ENCODE data around the gene MRS2.

Gene MRS2, protein sequence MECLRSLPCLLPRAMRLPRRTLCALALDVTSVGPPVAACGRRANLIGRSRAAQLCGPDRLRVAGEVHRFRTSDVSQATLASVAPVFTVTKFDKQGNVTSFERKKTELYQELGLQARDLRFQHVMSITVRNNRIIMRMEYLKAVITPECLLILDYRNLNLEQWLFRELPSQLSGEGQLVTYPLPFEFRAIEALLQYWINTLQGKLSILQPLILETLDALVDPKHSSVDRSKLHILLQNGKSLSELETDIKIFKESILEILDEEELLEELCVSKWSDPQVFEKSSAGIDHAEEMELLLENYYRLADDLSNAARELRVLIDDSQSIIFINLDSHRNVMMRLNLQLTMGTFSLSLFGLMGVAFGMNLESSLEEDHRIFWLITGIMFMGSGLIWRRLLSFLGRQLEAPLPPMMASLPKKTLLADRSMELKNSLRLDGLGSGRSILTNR

DNA sequence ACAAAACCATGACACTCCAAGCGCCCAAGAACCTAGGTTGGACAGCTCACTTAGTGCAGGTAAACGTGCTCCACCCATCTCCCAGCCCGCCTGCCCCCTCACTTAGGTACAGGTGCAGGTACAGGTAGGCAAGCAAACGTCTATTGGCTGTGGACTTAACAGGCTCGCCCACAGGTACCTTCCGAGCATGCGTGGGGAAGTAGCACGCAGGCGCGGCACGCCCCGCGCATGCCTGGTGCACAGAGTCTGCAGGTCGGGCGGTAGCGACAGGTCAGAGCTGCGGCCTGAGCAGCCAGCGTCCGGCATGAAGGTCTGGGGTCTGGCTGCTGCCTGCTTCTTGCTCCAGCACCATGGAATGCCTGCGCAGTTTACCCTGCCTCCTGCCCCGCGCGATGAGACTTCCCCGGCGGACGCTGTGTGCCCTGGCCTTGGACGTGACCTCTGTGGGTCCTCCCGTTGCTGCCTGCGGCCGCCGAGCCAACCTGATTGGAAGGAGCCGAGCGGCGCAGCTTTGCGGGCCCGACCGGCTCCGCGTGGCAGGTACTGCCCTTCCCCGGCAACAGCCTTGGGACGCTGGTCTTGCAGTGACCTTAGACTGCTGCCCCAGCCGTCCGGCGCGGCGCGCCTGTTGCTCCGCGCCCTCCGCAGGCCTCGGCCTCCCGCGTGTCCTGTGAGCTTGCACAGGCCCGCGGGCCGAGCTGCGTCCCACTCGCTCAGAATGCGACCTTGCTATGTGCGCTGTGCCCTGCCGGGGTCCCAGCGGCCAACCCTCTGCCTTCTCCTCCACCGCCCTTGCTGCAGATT is at the start of gene MRS2:
Gene MRS2, plus strand, starts transcription at position 240 of the 804 bp plus-strand sequence. Its CDS starts 111 bp downstream, at position 351.
- TF ChIP-seq, protein P1, sequence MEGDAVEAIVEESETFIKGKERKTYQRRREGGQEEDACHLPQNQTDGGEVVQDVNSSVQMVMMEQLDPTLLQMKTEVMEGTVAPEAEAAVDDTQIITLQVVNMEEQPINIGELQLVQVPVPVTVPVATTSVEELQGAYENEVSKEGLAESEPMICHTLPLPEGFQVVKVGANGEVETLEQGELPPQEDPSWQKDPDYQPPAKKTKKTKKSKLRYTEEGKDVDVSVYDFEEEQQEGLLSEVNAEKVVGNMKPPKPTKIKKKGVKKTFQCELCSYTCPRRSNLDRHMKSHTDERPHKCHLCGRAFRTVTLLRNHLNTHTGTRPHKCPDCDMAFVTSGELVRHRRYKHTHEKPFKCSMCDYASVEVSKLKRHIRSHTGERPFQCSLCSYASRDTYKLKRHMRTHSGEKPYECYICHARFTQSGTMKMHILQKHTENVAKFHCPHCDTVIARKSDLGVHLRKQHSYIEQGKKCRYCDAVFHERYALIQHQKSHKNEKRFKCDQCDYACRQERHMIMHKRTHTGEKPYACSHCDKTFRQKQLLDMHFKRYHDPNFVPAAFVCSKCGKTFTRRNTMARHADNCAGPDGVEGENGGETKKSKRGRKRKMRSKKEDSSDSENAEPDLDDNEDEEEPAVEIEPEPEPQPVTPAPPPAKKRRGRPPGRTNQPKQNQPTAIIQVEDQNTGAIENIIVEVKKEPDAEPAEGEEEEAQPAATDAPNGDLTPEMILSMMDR (IDR thresholded peaks at IDR 0.05; ENCODE audit: insufficient read depth, low read depth, low read length, missing control alignments): no peak
- peak; percentile 92 for DNase-seq (ENCODE audit: low read depth)
- peak within 1 kb of the TSS; percentile 77 for H3K4me3 ChIP-seq (ENCODE audit: low read depth, low read length)

DNA sequence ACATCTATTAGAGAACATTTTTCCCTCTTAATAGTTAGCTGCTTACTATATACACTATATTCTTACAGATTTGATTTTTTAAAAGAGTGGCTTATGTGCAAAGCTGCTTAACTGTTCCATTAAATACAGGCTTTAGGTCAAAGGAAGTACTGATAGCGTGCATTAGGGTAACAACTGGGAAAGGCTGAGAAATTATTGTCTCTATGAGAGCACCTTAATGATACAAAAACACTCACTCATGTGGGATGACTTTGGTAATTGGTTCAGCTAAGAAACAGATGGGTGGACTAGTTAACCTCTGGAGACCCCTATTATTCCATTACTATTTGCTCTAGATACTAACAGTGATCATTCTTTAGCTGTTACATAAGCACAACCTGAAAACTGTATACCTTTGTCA is 48.9 kb upstream of the MRS2 start:
- H3K4me3 ChIP-seq (ENCODE audit: low read depth, low read length): no peak overlapping the region
- DNase-seq (ENCODE audit: low read depth): no peak
- TF ChIP-seq, protein P1 (IDR thresholded peaks at IDR 0.05; ENCODE audit: insufficient read depth, low read depth, low read length, missing control alignments): no peak

DNA sequence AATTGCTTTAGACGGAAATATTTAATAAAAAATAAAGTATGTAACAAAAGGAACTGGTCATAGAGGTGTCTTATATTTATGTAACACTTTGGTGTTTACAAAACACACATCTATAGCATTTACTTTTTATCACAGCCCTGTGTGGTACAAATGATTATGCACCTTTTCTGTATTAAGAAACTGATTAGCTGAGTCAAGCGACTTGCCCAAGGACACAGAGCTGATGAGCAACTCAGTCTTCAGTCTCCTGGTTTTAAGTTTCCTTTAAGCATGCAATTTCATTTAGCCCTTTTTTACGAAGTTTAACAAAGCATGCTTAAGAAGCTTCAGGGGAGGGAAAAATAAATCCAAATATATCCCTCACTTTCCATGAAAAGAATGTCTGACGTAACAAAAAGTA is 47.3 kb upstream of the MRS2 start:
- TF ChIP-seq, protein P1 (IDR thresholded peaks at IDR 0.05; ENCODE audit: insufficient read depth, low read depth, low read length, missing control alignments): no peak
- DNase-seq (ENCODE audit: low read depth): no peak
- H3K4me3 ChIP-seq (ENCODE audit: low read depth, low read length): no peak overlapping the region

DNA sequence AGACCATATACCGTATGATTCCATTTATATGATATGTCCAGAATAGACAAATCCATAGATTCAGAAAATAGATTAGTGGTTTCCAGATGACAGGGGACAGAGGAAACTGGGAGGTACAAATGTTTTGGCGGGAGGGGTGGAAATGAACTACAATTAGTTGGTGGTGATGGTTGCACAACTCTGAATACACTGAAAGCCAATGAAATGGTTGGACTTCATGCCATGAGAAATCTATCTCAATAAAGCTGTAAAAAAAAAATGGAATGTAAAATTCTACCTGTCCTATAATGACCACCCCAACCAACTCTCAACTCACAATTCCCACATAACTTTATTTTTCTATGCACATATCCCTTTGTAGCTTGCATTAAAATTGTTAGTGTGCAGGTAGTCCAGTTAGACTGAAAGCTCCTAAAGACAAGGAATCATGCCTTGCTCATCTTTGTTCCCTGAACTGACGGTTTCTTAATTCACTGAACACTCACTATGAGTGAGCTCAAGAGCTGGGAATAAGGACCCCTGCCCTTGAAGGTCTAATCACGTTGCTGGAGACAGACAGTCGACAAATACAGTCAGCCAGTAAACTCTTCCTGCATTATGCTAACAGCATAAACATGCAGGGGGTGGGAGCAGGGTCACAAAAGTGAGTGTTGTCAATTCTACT is 46.3 kb upstream of the MRS2 start:
- DNase-seq (ENCODE audit: low read depth): no peak
- TF ChIP-seq, protein P1 (IDR thresholded peaks at IDR 0.05; ENCODE audit: insufficient read depth, low read depth, low read length, missing control alignments): no peak
- no peak overlapping the region for H3K4me3 ChIP-seq (ENCODE audit: low read depth, low read length)

DNA sequence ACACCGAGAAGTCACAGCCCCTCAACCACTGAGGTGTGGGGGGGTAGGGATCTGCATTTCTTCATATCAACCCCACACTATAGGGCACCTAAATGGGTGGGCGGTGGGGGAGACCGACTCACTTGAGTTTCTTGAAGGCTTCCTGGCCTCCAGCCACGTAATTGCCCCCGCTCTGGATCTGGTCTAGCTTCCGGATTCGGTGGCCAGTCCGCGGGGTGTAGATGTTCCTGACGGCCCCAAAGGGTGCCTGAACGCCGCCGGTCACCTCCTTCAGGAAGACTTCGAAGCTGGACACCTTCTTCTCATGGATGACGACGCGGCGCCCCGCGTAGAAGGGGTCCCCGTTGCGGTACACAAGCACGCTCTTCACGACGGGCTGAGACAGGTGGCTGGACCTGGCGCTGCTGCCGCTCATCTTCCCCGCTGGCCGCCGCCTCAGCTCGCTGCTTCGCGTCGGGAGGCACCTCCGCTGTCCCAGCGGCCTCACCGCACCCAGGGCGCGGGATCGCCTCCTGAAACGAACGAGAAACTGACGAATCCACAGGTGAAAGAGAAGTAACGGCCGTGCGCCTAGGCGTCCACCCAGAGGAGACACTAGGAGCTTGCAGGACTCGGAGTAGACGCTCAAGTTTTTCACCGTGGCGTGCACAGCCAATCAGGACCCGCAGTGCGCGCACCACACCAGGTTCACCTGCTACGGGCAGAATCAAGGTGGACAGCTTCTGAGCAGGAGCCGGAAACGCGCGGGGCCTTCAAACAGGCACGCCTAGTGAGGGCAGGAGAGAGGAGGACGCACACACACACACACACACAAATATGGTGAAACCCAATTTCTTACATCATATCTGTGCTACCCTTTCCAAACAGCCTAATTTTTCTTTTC is 45.2 kb upstream of the MRS2 start, which contains the start of gene DCDC2:
Gene DCDC2, minus strand, starts transcription at position 724 of the 883 bp plus-strand sequence. Its CDS starts 309 bp downstream, at position 415.
- TF ChIP-seq, protein P1 (IDR thresholded peaks at IDR 0.05; ENCODE audit: insufficient read depth, low read depth, low read length, missing control alignments): no peak
- no peak within 1 kb of the TSS for H3K4me3 ChIP-seq (ENCODE audit: low read depth, low read length)
- peak; percentile 17 for DNase-seq (ENCODE audit: low read depth)

All from GM12865 (cell line).